ENCODE results near the gene SHC3. TPM values are rescaled to one million over a fixed set of nuclear protein-coding genes. Genes with fewer than 3 reads are reported as not detected.
A peak's percentile ranks its signal among the peaks of the same experiment; 100 is the strongest.

The SHC3 gene
- total RNA-seq, 2 donors from 2014 or later = not detected

DNA sequence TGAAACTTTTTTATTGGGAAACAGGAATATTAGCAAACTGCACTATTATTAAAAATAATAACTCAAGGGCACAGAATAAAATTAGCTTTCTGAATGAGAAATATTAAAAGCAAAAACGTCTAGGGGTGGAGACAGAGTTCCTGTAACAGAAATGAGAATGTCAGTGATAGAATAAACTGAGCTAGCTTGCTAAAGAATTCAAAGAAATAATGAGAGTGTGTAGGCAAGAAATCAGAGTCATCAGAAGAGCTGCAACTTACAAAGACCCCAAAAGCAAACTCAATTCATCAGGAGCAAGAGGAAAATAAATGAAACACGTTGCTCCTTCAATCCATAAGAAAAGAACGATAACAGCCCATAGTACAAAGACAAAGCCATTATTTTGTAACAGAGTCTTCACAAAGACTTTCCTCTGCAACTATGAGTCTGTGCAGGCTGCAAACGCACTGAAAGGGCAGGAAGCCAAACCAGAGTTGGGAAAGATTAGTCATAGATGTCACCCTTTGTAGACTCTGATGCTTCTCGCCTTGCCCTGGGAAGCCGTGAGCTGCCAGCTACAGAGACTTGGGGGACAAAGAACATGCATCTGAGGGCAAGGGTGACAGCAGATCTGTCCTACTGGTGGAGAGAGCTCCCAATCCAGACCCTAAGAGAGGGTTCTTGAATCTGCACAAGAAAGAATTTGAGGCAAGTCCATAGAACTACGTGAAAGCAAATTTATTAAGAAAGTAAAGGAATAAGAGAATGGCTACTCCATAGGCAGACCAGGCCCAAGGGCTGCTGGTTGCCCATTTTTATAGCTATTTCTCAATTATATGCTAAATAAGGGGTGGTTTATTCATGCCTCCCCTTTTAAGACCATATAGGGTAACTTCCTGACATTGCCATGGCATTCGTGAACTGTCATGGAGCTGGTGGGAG lies 40.8 kb downstream of the SHC3 start:
- peaks cover 2 to 6% of the 10 kb centered on the region in 2 donors for H3K36me3 Mint-ChIP-seq (ENCODE audit: insufficient read depth in 2 of 2)
- DNase-seq (peak; percentile 16 to 47), ATAC-seq (replicated peaks in 1 of 2) (peak; percentile 53 to 76)
- H3K4me1 Mint-ChIP-seq (ENCODE audit: low read depth) = peaks cover 6% of the 10 kb centered on the region
- H3K4me3 Mint-ChIP-seq = no peak overlapping the region
- no peak overlapping the region for H3K27ac Mint-ChIP-seq
- H3K9me3 Mint-ChIP-seq = peaks cover 1 to 4% of the 10 kb centered on the region in 2 donors
- H3K27me3 Mint-ChIP-seq (ENCODE audit: low read depth) = peaks cover 22% of the 10 kb centered on the region

DNA sequence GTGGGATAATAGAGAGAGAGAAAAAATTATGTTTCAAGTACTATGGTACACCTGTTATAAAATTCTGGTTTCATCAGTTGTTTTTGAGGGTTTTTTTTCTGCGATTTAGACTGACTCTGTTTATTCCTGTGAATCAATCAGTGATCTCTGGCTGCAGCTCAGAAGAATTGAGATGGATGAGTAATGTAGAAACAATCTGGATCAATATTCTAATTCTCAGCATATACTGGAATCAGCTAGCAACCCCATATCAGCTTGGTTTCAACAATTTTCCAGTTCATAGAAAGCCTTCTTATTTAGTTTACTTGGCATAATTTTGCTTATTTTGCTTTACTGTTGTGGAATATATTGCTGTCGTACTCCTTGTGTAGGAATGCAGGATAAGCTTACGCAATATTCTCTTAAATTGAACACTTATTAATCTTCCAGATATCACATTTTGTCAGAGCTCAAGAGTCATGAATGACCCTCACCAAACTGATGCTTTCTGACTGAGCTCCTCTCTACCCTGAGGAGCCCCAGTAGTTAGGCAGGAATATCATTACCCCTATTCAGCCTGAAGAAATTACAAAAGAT lies 42.9 kb downstream of the SHC3 start:
- H3K4me1 Mint-ChIP-seq (ENCODE audit: low read depth) = peaks cover 6% of the 10 kb centered on the region
- no peak for ATAC-seq (replicated peaks in 1 of 2)
- DNase-seq = no peak
- H3K27me3 Mint-ChIP-seq (ENCODE audit: low read depth) = peaks cover 17% of the 10 kb centered on the region
- H3K9me3 Mint-ChIP-seq = peaks cover 1 to 4% of the 10 kb centered on the region in 2 donors
- H3K27ac Mint-ChIP-seq = no peak overlapping the region
- H3K4me3 Mint-ChIP-seq = no peak overlapping the region
- H3K36me3 Mint-ChIP-seq (ENCODE audit: insufficient read depth in 2 of 2) = peaks cover 2 to 6% of the 10 kb centered on the region in 2 donors

DNA sequence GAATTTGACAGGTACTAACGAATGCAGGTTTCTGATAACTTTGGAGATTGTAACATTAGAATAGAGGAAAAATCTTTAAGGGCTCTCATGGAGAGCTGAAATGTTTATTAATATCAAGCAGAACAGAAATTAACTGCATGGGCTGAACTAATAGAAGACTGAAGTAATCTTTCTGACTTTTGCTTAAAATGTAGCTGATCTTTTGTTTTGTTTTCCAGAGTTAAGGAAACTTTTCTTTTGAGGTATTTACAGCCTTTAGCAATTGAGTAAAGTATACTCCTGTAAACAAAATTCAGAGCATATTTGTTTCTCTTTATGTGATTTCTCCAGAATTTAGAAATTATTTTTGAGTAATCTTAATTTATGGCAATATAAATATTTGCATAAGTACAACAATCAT lies 43.9 kb downstream of the SHC3 start:
- Mint-ChIP-seq H3K27me3 (ENCODE audit: low read depth) (peaks cover 18% of the 10 kb centered on the region), H3K4me3 (no peak overlapping the region)
- DNase-seq = no peak

DNA sequence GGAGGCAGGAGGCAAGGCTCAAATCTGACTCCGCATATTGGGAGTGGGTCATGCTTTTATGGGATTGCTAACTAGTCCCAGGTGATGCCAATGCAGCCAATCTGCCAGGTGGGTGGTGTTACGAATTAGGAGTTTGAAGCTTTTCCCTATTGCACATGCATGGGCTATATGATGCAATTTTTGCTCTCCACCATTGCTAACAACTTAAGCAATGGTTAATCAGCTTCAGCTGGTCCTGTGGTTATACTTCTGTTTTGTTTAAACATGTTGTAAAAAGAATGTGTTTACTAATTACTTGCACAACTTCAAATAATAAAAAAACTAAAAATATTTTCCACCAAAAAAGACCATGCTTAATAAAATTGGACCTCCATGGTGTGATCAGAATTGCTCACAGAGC lies 55.7 kb downstream of the SHC3 start:
- H3K27me3 Mint-ChIP-seq (ENCODE audit: low read depth) = peaks cover 9% of the 10 kb centered on the region
- no peak for ATAC-seq (replicated peaks in 1 of 2)
- H3K27ac Mint-ChIP-seq = no peak overlapping the region
- H3K4me3 Mint-ChIP-seq = no peak overlapping the region
- no peaks in the 10 kb centered on the region for H3K4me1 Mint-ChIP-seq (ENCODE audit: low read depth)
- peaks cover 0 to 1% of the 10 kb centered on the region in 2 donors for H3K36me3 Mint-ChIP-seq (ENCODE audit: insufficient read depth in 2 of 2)
- DNase-seq = no peak
- H3K9me3 Mint-ChIP-seq = peaks cover 0 to 7% of the 10 kb centered on the region in 2 donors

More for the DNA sequence above, 43.9 kb downstream of the SHC3 start:
- Mint-ChIP-seq H3K36me3 (ENCODE audit: insufficient read depth in 2 of 2) (peaks cover 2 to 6% of the 10 kb centered on the region in 2 donors), H3K4me1 (ENCODE audit: low read depth) (peaks cover 6% of the 10 kb centered on the region), H3K9me3 (peaks cover 1 to 4% of the 10 kb centered on the region in 2 donors), H3K27ac (no peak overlapping the region)
- no peak for ATAC-seq (replicated peaks in 1 of 2)

DNA sequence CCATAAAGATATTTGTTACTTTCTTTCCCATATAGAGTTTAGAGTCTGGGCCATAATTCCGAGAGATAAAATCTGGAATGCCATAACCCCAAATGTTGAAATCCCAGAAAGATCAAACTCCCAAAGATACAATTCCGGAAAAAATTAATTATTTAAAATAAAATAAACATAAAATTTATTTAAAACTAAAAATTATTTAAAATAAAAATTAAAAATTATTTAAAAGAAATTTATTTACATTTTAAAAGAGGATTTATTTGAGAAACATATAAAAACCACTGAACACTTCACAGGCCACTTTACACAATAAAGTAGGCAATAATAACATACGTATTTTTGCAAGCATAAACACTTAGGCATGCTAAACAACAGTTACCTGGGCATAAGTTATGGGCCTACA lies 57.9 kb downstream of the SHC3 start:
- DNase-seq (no peak), ATAC-seq (replicated peaks in 1 of 2) (no peak)
- Mint-ChIP-seq H3K27me3 (ENCODE audit: low read depth) (peaks cover 20% of the 10 kb centered on the region), H3K4me1 (ENCODE audit: low read depth) (no peaks in the 10 kb centered on the region), H3K4me3 (no peak overlapping the region), H3K9me3 (peaks cover 0 to 7% of the 10 kb centered on the region in 2 donors), H3K36me3 (ENCODE audit: insufficient read depth in 2 of 2) (peaks cover 0 to 1% of the 10 kb centered on the region in 2 donors), H3K27ac (no peak overlapping the region)

DNA sequence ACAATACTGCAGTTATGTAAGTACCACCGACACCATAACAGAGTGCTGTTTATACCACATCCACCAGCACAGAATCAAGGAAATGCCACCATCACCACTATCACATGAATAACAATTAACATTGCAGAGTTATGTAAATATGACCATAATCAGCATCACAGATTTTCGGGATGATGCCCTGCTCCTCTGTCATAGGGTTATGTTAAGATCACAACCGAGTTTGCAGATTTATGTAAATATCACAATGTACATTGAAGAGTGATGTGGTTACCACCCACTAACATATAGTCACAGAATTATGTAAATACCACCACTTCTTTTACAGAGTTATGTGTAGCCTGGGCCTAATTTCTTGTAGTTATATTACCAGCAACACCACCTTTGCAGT lies 61.8 kb downstream of the SHC3 start:
- H3K4me1 Mint-ChIP-seq (ENCODE audit: low read depth) = no peaks in the 10 kb centered on the region
- peaks cover 0 to 1% of the 10 kb centered on the region in 2 donors for H3K36me3 Mint-ChIP-seq (ENCODE audit: insufficient read depth in 2 of 2)
- no peak for DNase-seq
- H3K27ac Mint-ChIP-seq = no peak overlapping the region
- H3K9me3 Mint-ChIP-seq = peaks cover 1 to 11% of the 10 kb centered on the region in 2 donors
- ATAC-seq (replicated peaks in 1 of 2) = no peak
- peaks cover 46% of the 10 kb centered on the region for H3K27me3 Mint-ChIP-seq (ENCODE audit: low read depth)
- H3K4me3 Mint-ChIP-seq = no peak overlapping the region

DNA sequence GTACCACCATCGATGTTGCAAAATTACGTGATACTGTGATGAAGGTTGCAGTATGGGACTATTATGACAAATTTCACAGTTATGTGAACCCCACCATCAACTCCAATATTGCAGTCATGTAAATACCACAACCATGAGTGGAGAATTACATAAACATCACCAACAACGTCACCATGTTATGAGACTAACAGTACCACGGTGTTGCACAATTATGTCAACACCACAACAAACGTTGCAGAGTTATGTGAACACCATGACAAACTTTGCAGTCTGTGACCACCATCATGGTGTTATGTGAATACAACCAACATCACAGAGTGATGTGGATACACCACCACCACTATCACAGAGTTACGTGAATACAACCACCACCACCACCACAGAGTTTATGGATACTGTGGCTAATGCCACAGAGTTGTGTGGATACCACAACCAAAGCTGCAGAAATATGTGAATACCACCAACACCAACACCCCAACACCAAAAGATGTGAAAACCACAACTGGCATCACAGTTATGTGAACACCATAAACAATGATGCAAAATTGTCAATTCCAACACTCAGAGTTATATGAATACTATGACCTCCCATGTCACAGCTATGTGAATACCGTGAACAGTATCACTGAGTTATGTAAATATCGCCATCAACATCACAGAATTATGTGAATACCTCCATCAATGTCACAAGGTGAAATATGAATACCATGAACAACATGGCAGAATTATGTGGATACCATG lies 62.4 kb downstream of the SHC3 start:
- H3K9me3 Mint-ChIP-seq = peaks cover 1 to 11% of the 10 kb centered on the region in 2 donors
- H3K27ac Mint-ChIP-seq = no peak overlapping the region
- H3K4me3 Mint-ChIP-seq = no peak overlapping the region
- no peak for ATAC-seq (replicated peaks in 1 of 2)
- DNase-seq = no peak
- H3K36me3 Mint-ChIP-seq (ENCODE audit: insufficient read depth in 2 of 2) = peaks cover 0 to 1% of the 10 kb centered on the region in 2 donors
- no peaks in the 10 kb centered on the region for H3K4me1 Mint-ChIP-seq (ENCODE audit: low read depth)
- peaks cover 48% of the 10 kb centered on the region for H3K27me3 Mint-ChIP-seq (ENCODE audit: low read depth)

DNA sequence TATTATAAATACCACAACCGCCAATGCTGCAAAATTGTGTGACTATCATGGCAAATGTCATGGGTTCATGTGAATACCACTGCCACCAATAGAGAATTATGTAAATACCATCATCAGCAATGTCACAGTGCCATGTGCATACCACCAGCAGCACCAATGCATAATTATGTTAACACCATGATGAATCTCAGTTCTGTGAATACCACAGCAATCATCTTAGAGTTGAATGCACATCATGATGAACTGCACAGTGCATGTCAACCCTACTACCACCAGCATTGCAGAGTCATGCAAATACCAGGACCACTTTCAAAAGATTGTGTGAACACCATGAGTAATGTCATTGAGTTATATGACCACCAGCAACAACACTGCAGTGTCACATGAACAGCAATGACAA lies 63.2 kb downstream of the SHC3 start:
- no peak overlapping the region for H3K4me3 Mint-ChIP-seq
- no peak overlapping the region for H3K27ac Mint-ChIP-seq
- H3K27me3 Mint-ChIP-seq (ENCODE audit: low read depth) = peaks cover 54% of the 10 kb centered on the region

DNA sequence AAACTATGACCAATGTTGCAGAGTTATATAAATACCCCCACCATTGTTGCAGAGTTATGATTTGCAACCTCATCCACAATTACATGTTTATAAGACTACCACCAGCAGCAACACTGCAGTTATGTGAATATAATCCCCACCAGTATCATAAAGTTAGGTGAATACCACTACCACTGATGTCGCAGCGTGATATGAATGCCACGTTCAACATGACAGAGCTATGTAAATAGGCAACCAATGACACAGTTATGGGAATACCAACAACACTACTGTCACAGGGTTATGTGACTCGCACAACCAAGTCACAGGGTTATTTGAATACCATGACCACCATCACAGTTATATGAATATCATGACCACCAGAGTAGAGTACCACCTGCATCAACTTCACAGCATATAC lies 63.9 kb downstream of the SHC3 start:
- peaks cover 1 to 10% of the 10 kb centered on the region in 2 donors for H3K9me3 Mint-ChIP-seq
- no peaks in the 10 kb centered on the region for H3K4me1 Mint-ChIP-seq (ENCODE audit: low read depth)
- H3K4me3 Mint-ChIP-seq = no peak overlapping the region
- no peak for DNase-seq
- H3K36me3 Mint-ChIP-seq (ENCODE audit: insufficient read depth in 2 of 2) = peaks cover 0 to 1% of the 10 kb centered on the region in 2 donors
- H3K27ac Mint-ChIP-seq = no peak overlapping the region
- H3K27me3 Mint-ChIP-seq (ENCODE audit: low read depth) = peaks cover 54% of the 10 kb centered on the region
- peak in 1 of 2 donors; percentile 7 for ATAC-seq (replicated peaks in 1 of 2)

More for the DNA sequence above, 63.2 kb downstream of the SHC3 start:
- Mint-ChIP-seq H3K4me1 (ENCODE audit: low read depth) (no peaks in the 10 kb centered on the region), H3K9me3 (peaks cover 1 to 11% of the 10 kb centered on the region in 2 donors), H3K36me3 (ENCODE audit: insufficient read depth in 2 of 2) (peaks cover 0 to 1% of the 10 kb centered on the region in 2 donors)
- DNase-seq (no peak), ATAC-seq (replicated peaks in 1 of 2) (no peak)

DNA sequence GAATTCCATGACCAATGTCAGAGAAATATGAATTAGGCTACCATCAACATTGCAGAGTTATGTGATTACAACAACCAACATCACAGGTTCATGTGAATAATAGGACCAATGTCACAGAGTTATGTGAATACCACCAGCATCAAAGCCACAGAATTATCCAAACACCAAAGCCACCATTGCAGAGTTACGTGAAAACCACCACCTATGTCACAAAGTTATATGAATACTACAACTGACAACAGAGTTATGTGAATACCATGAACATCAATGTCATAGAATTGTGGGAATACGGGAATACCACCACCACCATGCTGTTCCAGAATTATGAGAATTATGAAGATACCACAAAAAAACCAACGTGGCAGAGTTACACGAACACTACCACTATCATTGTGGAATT lies 64.8 kb downstream of the SHC3 start:
- H3K9me3 Mint-ChIP-seq = peaks cover 1 to 4% of the 10 kb centered on the region in 2 donors

DNA sequence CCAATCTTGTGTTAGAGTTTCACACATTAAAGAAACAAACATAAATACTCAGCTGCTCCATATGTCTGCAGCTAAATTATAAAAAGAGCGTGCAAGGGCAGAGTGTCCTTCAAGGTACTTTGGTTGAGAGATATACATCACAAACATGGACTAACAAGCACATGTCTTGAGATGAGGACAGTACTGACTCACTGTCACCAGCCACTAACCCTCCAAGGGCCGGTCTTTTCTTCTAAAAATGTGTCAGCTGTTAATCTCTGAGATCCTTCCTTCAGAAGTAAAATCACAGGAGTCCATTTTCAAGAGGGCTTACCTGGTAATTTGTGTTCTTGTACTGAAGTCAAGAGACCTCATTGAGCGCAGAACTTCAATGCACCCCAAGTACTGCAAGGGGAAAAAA lies 66.4 kb downstream of the SHC3 start:
- Mint-ChIP-seq H3K9me3 (peaks cover 1 to 4% of the 10 kb centered on the region in 2 donors), H3K27me3 (ENCODE audit: low read depth) (peaks cover 45% of the 10 kb centered on the region), H3K36me3 (ENCODE audit: insufficient read depth in 2 of 2) (no peaks in the 10 kb centered on the region), H3K4me1 (ENCODE audit: low read depth) (no peaks in the 10 kb centered on the region), H3K27ac (no peak overlapping the region), H3K4me3 (no peak overlapping the region)
- DNase-seq = no peak
- no peak for ATAC-seq (replicated peaks in 1 of 2)

More for the DNA sequence above, 64.8 kb downstream of the SHC3 start:
- Mint-ChIP-seq H3K27me3 (ENCODE audit: low read depth) (peaks cover 50% of the 10 kb centered on the region), H3K4me3 (no peak overlapping the region), H3K4me1 (ENCODE audit: low read depth) (no peaks in the 10 kb centered on the region), H3K27ac (no peak overlapping the region), H3K36me3 (ENCODE audit: insufficient read depth in 2 of 2) (no peaks in the 10 kb centered on the region)
- ATAC-seq (replicated peaks in 1 of 2) (no peak), DNase-seq (no peak)

DNA sequence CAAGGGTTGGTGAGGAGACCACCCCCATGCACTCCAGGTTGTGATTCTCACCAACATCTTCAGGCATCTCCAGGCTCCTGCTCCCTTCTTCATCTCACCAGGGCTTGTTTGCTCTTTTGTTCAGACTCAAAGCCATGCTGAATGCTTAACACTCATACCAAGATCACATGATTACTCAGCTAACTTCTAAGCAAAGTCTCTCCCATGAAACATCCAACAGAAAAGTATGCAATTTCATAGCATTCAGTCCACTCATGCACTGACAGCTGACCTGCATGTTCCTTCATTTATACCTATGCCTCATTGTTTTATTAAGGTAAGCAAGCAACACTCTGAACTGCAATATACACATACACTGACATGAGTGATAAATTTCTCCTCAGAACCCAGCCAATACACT lies 69.0 kb downstream of the SHC3 start:
- ATAC-seq (replicated peaks in 1 of 2) (no peak), DNase-seq (no peak)
- H3K4me1 Mint-ChIP-seq (ENCODE audit: low read depth) = no peaks in the 10 kb centered on the region
- no peak overlapping the region for H3K27ac Mint-ChIP-seq
- H3K4me3 Mint-ChIP-seq = no peak overlapping the region
- H3K9me3 Mint-ChIP-seq = peaks cover 0 to 1% of the 10 kb centered on the region in 2 donors
- H3K36me3 Mint-ChIP-seq (ENCODE audit: insufficient read depth in 2 of 2) = no peaks in the 10 kb centered on the region
- peaks cover 26% of the 10 kb centered on the region for H3K27me3 Mint-ChIP-seq (ENCODE audit: low read depth)

DNA sequence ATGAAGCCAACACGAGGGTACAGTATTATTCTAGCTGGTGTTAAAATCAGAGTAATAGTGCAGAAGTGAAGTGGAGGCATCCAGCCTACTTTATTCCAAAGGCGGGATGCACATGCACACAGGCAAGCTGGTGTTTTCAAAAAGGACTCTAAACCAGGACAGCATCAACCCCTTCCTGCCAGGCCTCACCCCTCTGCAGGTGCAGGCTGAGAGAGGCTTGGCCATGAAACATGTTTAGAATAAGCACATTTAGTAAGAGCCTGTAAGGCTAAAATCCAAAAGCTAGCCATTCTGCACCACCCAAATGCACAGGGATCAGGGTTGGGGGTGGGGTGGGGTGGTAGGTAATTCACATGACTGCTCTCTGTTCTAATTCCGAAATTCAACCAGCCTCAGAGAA lies 71.2 kb downstream of the SHC3 start:
- Mint-ChIP-seq H3K36me3 (ENCODE audit: insufficient read depth in 2 of 2) (no peaks in the 10 kb centered on the region), H3K9me3 (no peaks in the 10 kb centered on the region), H3K4me1 (ENCODE audit: low read depth) (no peaks in the 10 kb centered on the region), H3K4me3 (no peak overlapping the region), H3K27ac (no peak overlapping the region), H3K27me3 (ENCODE audit: low read depth) (peaks cover 23% of the 10 kb centered on the region)
- DNase-seq = no peak
- no peak for ATAC-seq (replicated peaks in 1 of 2)
